Measurements from ENCODE around the gene SYT4. TPM values are rescaled to one million over a fixed set of nuclear protein-coding genes. Genes with fewer than 3 reads are reported as not detected.

SYT4 gene
- total and polyA plus RNA-seq, 2 of the 4 experiments (the other 2 are of a cell fraction): not detected

DNA sequence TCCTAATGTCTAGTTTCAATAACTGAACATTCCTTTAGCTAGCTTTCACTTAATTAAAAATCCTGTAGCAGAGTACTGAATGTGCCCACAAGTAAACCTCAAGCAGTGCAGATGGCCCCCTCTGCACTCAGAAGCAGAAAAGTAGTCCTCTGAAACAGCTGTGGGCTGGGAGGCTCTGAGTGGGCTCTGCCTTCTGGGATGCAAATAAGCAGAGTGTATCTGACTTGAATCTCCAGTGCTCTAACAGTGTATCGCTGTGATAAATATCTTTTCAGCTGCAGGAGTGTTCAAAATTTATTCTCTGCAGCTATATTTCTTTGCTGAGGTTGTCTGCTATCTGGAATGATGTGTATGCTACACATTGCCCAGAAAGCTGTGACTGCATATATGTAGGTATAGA lies 44.8 kb upstream of the SYT4 start (continued):
- TF ChIP-seq RAD21 (IDR thresholded peaks at IDR 0.05; ENCODE audit: low read length): no peak

DNA sequence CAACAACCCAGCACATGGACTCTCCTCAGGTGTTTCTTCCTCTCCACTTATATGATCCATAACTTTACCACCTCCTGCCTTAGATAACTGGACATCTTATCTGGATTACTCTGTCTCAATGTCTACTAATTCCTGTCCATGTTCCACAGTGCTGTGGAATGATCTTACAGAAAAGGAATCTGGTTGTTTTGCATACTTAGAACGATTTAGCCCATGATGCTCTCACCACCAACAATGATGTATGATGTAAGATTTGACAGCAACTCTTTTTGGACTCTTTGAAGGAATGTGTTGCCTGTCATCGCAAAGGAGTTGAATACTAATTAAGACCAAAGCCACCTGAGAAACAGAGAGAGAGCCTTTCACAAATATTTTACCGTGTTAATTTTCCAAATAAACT lies 37.7 kb upstream of the SYT4 start:
- Histone ChIP-seq H2AFZ (replicated peaks; ENCODE audit: low read length, poor library complexity) (no peak overlapping the region), H3K36me3 (ENCODE audit: control insufficient read depth, insufficient read depth, low read length) (no peaks in the 10 kb centered on the region), H3K18ac (ENCODE audit: low read depth, low read length) (no peak overlapping the region), H2AK5ac (ENCODE audit: low read depth, low read length) (no peak overlapping the region), H2BK5ac (ENCODE audit: low read depth, low read length, poor library complexity, severe bottlenecking) (no peak overlapping the region), H2BK20ac (ENCODE audit: low read depth, low read length) (no peak overlapping the region), H3K23ac (ENCODE audit: low read depth, low read length) (no peak overlapping the region), H3K79me1 (ENCODE audit: low read depth in 1 of 2, low read length in 2 of 2) (no peaks in the 10 kb centered on the region), H3K9me3 (ENCODE audit: control insufficient read depth, insufficient read depth, low read length) (peaks cover 2% of the 10 kb centered on the region; the same call in 1 of the 2 replicates), H3K4me3 (ENCODE audit: insufficient read depth, low read depth, low read length) (no peak overlapping the region), H3K14ac (replicated peaks; ENCODE audit: low read depth, low read length) (no peak overlapping the region), H4K8ac (ENCODE audit: low read depth in 2 of 2, low read length in 2 of 2) (no peak overlapping the region), H2AK9ac (replicated peaks; ENCODE audit: low read depth, low read length, poor library complexity) (no peak overlapping the region), H3K56ac (ENCODE audit: extremely low read depth, insufficient read depth, low read length) (no peak overlapping the region), H4K5ac (ENCODE audit: low read depth, low read length) (no peak overlapping the region), H3K27ac (ENCODE audit: insufficient read depth, low read length) (no peak overlapping the region), H3K4ac (ENCODE audit: low read depth, low read length) (no peak overlapping the region), H3K9me1 (ENCODE audit: insufficient read depth, low read length) (no peaks in the 10 kb centered on the region), H4K91ac (ENCODE audit: insufficient read depth, low read depth, low read length) (no peak overlapping the region), H2BK120ac (ENCODE audit: low read depth, low read length) (no peak overlapping the region), H3K27me3 (ENCODE audit: control insufficient read depth, insufficient read depth, low read length) (no peaks in the 10 kb centered on the region), H2BK15ac (ENCODE audit: low read depth, low read length) (no peak overlapping the region), H3K4me1 (ENCODE audit: control insufficient read depth, insufficient read depth, low read length) (no peaks in the 10 kb centered on the region), H4K20me1 (ENCODE audit: insufficient read depth, low read length) (no peaks in the 10 kb centered on the region), H3K9ac (ENCODE audit: low read depth, low read length) (no peak overlapping the region), H3K4me2 (ENCODE audit: low read depth, low read length) (no peak overlapping the region)
- WGBS, 2 experiments (ENCODE audit: extremely low coverage in 2 of 2, insufficient read length in 1 of 2): 100% methylated on average over 1 of the region's 3 CpGs; no CpG with 5 or more reads in 1 of the 2 experiments
- dilution Hi-C loops (cut with HindIII; ENCODE audit: low sequenced_read_pairs, unreplicated experiment): no loop called here
- TF ChIP-seq, protein P1, sequence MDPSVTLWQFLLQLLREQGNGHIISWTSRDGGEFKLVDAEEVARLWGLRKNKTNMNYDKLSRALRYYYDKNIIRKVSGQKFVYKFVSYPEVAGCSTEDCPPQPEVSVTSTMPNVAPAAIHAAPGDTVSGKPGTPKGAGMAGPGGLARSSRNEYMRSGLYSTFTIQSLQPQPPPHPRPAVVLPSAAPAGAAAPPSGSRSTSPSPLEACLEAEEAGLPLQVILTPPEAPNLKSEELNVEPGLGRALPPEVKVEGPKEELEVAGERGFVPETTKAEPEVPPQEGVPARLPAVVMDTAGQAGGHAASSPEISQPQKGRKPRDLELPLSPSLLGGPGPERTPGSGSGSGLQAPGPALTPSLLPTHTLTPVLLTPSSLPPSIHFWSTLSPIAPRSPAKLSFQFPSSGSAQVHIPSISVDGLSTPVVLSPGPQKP (IDR thresholded peaks at IDR 0.05; ENCODE audit: borderline replicate concordance, low read depth, low read length): no peak
- TF ChIP-seq MAZ (IDR thresholded peaks at IDR 0.05; ENCODE audit: borderline replicate concordance, low read depth, low read length) (no peak), MXI1 (IDR thresholded peaks at IDR 0.05; ENCODE audit: borderline replicate concordance, low read depth, low read length) (no peak), POLR2A (IDR thresholded peaks at IDR 0.05; ENCODE audit: low read depth, low read length) (no peak), CEBPB (IDR thresholded peaks at IDR 0.05; ENCODE audit: low read depth, low read length) (no peak), RCOR1 (IDR thresholded peaks at IDR 0.05; ENCODE audit: insufficient replicate concordance, low read length) (no peak), FOS (IDR thresholded peaks at IDR 0.05; ENCODE audit: low read depth, low read length) (no peak), SMC3 (IDR thresholded peaks at IDR 0.05; ENCODE audit: low read depth, low read length) (no peak), RAD21 (IDR thresholded peaks at IDR 0.05; ENCODE audit: low read length) (no peak), RFX5 (IDR thresholded peaks at IDR 0.05; ENCODE audit: low read depth, low read length) (no peak)
- TF ChIP-seq, protein P2, sequence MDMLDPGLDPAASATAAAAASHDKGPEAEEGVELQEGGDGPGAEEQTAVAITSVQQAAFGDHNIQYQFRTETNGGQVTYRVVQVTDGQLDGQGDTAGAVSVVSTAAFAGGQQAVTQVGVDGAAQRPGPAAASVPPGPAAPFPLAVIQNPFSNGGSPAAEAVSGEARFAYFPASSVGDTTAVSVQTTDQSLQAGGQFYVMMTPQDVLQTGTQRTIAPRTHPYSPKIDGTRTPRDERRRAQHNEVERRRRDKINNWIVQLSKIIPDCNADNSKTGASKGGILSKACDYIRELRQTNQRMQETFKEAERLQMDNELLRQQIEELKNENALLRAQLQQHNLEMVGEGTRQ (IDR thresholded peaks at IDR 0.05; ENCODE audit: low read depth, low read length): no peak
- in situ Hi-C loops (cut with MboI; ENCODE audit: low sequenced_read_pairs): no loop called here
- no TSS peak for BruUV-seq (replicated peaks)
- no peak for DNase-seq
- ChIA-PET POLR2A (ENCODE audit: unreplicated experiment) (no interaction called here), CTCF (no interaction called here)
- intact Hi-C loops (cut with micrococcal nuclease): no loop called here
- no peak for ATAC-seq (ENCODE audit: low read depth)
